GM18526 (cell line): Measurements from ENCODE around the gene PACRG.

Source experiments
- POLR2A ChIP-seq: IDR thresholded peaks from 3 replicates; pipeline ENCODE4 v1.6.1; 2011; ENCODE audit not compliant: insufficient read length; ENCODE audit errors: extremely low read depth

Gene PACRG

GRCh38 chr6:163231356-163232014 lies 503.7 kb downstream of the PACRG start:
- no peak for TF ChIP-seq POLR2A

GRCh38 chr6:163232015-163232523 lies 504.3 kb downstream of the PACRG start:
- no peak for TF ChIP-seq POLR2A

DNA sequence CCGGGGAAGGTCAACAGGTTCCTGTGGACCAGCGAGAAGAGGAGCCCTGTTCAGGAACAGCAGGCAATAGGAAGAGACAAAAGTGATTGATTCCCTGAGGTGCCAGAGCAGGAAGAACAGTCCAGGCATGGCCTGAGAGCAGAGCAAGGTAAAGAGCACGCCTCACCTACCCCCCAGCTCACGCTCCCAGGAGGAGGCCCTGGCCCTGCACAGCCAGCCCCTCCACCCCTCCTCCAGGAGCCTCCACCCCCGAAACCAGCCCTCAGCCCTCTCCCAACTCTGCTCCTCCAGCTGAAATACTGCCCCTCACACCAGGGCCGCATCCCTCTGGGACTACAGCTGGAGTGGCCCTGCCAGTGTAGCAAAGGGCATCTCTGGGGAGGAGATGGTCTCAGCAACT lies 504.9 kb downstream of the PACRG start:
- TF ChIP-seq POLR2A = no peak

- TF ChIP-seq POLR2A = no peak
These were observed 509.3 kb downstream of the PACRG start for GRCh38 chr6:163237110-163237509.

GRCh38 chr6:163239572-163240340 lies 512.0 kb downstream of the PACRG start:
- TF ChIP-seq POLR2A = no peak

GRCh38 chr6:163240556-163240955 lies 512.8 kb downstream of the PACRG start:
- no peak for TF ChIP-seq POLR2A

- no peak for TF ChIP-seq POLR2A
These were observed 513.9 kb downstream of the PACRG start for GRCh38 chr6:163241683-163242082.

GRCh38 chr6:163243083-163243482 lies 515.3 kb downstream of the PACRG start:
- TF ChIP-seq POLR2A = no peak

DNA sequence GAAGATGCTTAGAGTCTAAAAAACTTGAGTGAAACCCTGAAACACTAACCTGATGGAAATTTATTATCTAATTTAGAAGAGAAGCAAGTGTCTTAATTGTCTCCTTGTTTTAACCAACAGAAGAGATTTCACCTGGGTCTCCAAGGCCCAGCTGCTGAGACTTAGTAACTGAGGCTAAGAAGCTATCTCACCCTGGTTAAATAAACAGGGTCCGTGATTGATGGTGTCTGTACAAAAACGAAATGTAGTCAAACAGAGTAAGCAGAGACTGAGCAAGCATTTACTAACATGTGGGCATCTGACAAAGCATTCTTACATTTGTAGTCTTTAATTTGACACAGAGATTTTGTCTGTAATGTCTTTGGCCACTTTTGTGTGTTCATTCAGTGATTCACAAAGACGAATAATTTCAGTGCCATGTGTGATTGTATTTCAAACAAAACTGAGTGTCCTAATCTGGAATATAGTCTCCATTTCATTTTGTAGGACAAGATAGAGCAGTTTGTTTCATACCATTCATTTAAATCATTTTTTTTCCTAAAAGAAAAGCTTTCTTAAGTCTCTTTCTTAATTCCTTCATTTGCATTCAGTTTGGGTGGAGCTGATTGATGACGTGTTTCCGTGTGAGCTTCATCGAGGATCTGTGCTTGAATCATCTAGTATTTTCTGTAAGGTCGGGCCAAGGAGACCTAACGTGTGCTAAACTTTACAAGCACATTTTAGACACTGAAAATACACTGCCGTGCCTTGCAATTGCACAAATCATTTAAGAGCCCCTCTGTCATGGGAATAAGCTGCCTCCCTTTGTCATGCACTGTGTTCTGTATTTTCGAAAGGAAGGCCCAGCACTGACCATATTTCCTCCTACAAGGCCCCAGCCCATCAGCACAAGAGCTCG lies 516.2 kb downstream of the PACRG start:
- no peak for TF ChIP-seq POLR2A

DNA sequence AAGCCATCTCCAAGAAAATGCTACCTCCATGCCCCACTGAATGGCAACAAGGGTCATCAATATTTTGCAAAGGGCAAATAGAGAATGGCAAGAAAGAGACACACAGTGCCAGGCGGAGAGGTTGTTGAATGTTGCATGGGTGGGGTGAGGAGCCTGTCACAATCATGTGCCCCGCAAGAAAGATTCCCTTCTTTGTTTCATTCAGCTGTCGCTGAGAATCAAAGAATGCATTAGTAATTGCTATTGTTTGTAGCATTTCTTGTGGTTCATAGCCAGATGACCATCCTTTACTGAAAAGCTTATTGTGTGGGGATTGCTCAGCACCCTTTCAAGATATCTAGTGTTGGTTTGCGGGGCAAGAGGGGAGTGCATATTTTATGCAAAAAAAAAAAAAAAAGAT lies 520.3 kb downstream of the PACRG start:
- TF ChIP-seq POLR2A = no peak

- no peak for TF ChIP-seq POLR2A
These were observed 521.9 kb downstream of the PACRG start for GRCh38 chr6:163249651-163250101.

GRCh38 chr6:163250116-163250515 lies 522.3 kb downstream of the PACRG start:
- TF ChIP-seq POLR2A = no peak

GRCh38 chr6:163252061-163252591 lies 524.4 kb downstream of the PACRG start:
- TF ChIP-seq POLR2A = no peak

GRCh38 chr6:163253556-163254213 lies 525.9 kb downstream of the PACRG start:
- TF ChIP-seq POLR2A = no peak

GRCh38 chr6:163254341-163254835 lies 526.6 kb downstream of the PACRG start:
- no peak for TF ChIP-seq POLR2A

GRCh38 chr6:163255265-163255664 lies 527.5 kb downstream of the PACRG start:
- no peak for TF ChIP-seq POLR2A
